Left lung (tissue), 10 donors: ENCODE measurements around the gene DNAJB13. TPM values are rescaled to one million over a fixed set of nuclear protein-coding genes. Genes with fewer than 3 reads are reported as not detected.

Source experiments
- ATAC-seq: fragments of 200-7000 bp; cut with Tn5 transposase; one replicate; pipeline ENCODE4 v1.9.1; 2020; ENCODE audit warnings: moderate library complexity
- DNase-seq, 4 donors: peaks; one replicate each; pipeline ENCODE4 v3.0.0-alpha.2; 2013 to 2020
- H3K27ac ChIP-seq, 2 donors: fragments of 200-600 bp; sonication (generic) in 1 of 2; one replicate each; pipeline versions ENCODE4 v1.5.0 to v1.8.0; 2020 to 2021
- H3K27me3 ChIP-seq, 2 donors: fragments of 200-600 bp; sonication (generic) in 1 of 2; one replicate each; pipeline versions ENCODE4 v1.5.0 to v1.8.0; 2020 to 2021
- H3K36me3 ChIP-seq, 2 donors: fragments of 200-600 bp; sonication (generic) in 1 of 2; one replicate each; pipeline versions ENCODE4 v1.5.0 to v1.8.0; 2020 to 2021
- H3K4me1 ChIP-seq, 2 donors: fragments of 200-600 bp; one replicate each; pipeline ENCODE4 v1.8.0; 2021
- H3K4me3 ChIP-seq, 2 donors: fragments of 200-600 bp; sonication (generic) in 1 of 2; one replicate each; pipeline versions ENCODE4 v1.5.0 to v1.8.0; 2020 to 2021; ENCODE audit warnings: mild to moderate bottlenecking in 1 of 2
- H3K9me3 ChIP-seq, 2 donors: fragments of 200-600 bp; sonication (generic) in 1 of 2; one replicate each; pipeline versions ENCODE4 v1.5.0 to v1.8.0; 2020 to 2021
- intact Hi-C, 2 donors: fragments of 100-400 bp; cut with DNase I; formaldehyde crosslinking; loops; one replicate each; pipeline versions ENCODE4 v1.11.2 to v1.14.2; 2022
- polyA plus RNA-seq, 6 donors: library from polyadenylated mRNA; unstranded; fragments of 120-200 nt; gene quantifications; one replicate each; pipeline ENCODE4 v1.2.1, GENCODE V29; 2013; ENCODE audit not compliant: insufficient read length in 6 of 6
- total RNA-seq, 2 donors: library from RNA; stranded (reverse); fragmentation: NEBNext Ultra II Directional; extraction: Animal tissue kit (Norgen Biotek cat#: 25700); gene quantifications; one replicate each; pipeline ENCODE4 v1.2.1, GENCODE V29; 2021
- TF ChIP-seq, protein P1 (sequence below), 2 donors: fragments of 200-600 bp; sonication (generic) in 1 of 2; IDR thresholded peaks; one replicate each; pipeline versions ENCODE4 v1.5.0 to v1.8.0; 2021; ENCODE audit warnings: antibody characterized with exemption in 2 of 2
- donor health status: DM: no; HTN: yes; CAD: no.
- donor health status: DM: no; HTN: no; CAD: no.

DNAJB13 gene
- total and polyA plus RNA-seq, 8 donors = 0.78 to 4.8 (median 2.9) TPM

- Histone ChIP-seq H3K27ac (no peak overlapping the region), H3K36me3 (peaks cover 0 to 34% of the 10 kb centered on the region in 2 donors), H3K9me3 (no peaks in the 10 kb centered on the region), H3K4me1 (no peaks in the 10 kb centered on the region), H3K27me3 (no peaks in the 10 kb centered on the region), H3K4me3 (no peak overlapping the region)
- intact Hi-C loops = no loop called here
- TF ChIP-seq, protein P1, sequence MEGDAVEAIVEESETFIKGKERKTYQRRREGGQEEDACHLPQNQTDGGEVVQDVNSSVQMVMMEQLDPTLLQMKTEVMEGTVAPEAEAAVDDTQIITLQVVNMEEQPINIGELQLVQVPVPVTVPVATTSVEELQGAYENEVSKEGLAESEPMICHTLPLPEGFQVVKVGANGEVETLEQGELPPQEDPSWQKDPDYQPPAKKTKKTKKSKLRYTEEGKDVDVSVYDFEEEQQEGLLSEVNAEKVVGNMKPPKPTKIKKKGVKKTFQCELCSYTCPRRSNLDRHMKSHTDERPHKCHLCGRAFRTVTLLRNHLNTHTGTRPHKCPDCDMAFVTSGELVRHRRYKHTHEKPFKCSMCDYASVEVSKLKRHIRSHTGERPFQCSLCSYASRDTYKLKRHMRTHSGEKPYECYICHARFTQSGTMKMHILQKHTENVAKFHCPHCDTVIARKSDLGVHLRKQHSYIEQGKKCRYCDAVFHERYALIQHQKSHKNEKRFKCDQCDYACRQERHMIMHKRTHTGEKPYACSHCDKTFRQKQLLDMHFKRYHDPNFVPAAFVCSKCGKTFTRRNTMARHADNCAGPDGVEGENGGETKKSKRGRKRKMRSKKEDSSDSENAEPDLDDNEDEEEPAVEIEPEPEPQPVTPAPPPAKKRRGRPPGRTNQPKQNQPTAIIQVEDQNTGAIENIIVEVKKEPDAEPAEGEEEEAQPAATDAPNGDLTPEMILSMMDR (IDR thresholded peaks at IDR 0.05) = no peak
- no peak for DNase-seq
- ATAC-seq = no peak
Observed at GRCh38 chr11:74002832-74003231, 52.0 kb downstream of the DNAJB13 start.

GRCh38 chr11:74004046-74004695 lies 53.3 kb downstream of the DNAJB13 start:
- Histone ChIP-seq H3K27me3 (no peaks in the 10 kb centered on the region), H3K36me3 (peaks cover 0 to 34% of the 10 kb centered on the region in 2 donors), H3K27ac (no peak overlapping the region), H3K4me1 (no peaks in the 10 kb centered on the region), H3K9me3 (no peaks in the 10 kb centered on the region), H3K4me3 (no peak overlapping the region)
- TF ChIP-seq, protein P1 (IDR thresholded peaks at IDR 0.05) = no peak
- no peak for ATAC-seq
- intact Hi-C loops = no loop called here
- no peak for DNase-seq

- DNase-seq (no peak), ATAC-seq (peak; percentile 50)
- TF ChIP-seq, protein P1 (IDR thresholded peaks at IDR 0.05) = no peak
- H3K4me1 ChIP-seq = no peaks in the 10 kb centered on the region
- no peak overlapping the region for H3K4me3 ChIP-seq
- no peak overlapping the region for H3K27ac ChIP-seq
- H3K27me3 ChIP-seq = no peaks in the 10 kb centered on the region
- H3K36me3 ChIP-seq = peaks cover 0 to 34% of the 10 kb centered on the region in 2 donors
- no peaks in the 10 kb centered on the region for H3K9me3 ChIP-seq
- intact Hi-C loops = no loop called here
Observed at GRCh38 chr11:74004759-74005615, 54.2 kb downstream of the DNAJB13 start.

GRCh38 chr11:74005721-74006517 lies 55.1 kb downstream of the DNAJB13 start:
- DNase-seq = no peak
- TF ChIP-seq, protein P1 (IDR thresholded peaks at IDR 0.05) = no peak
- Histone ChIP-seq H3K9me3 (no peaks in the 10 kb centered on the region), H3K36me3 (peaks cover 0 to 30% of the 10 kb centered on the region in 2 donors), H3K27me3 (no peaks in the 10 kb centered on the region), H3K27ac (no peak overlapping the region), H3K4me3 (no peak overlapping the region), H3K4me1 (no peaks in the 10 kb centered on the region)
- intact Hi-C loops = no loop called here
- ATAC-seq = no peak
